HG03159 (cell line): Measurements from ENCODE around the gene TUBGCP3.

Source experiments
- ATAC-seq: cut with Tn5 transposase; IDR thresholded peaks from one replicate; pipeline ENCODE4 v1.9.1; 2021; ENCODE audit warnings: mild to moderate bottlenecking, moderate library complexity; ENCODE audit not compliant: unreplicated experiment

The TUBGCP3 gene

GRCh38 chr13:112456138-112457056 is 131.6 kb downstream of the TUBGCP3 start:
- ATAC-seq, result no peak

GRCh38 chr13:112455476-112456059 is 132.4 kb downstream of the TUBGCP3 start:
- ATAC-seq, result no peak

GRCh38 chr13:112454648-112455334 is 133.2 kb downstream of the TUBGCP3 start:
- no peak for ATAC-seq

GRCh38 chr13:112453874-112454647 is 133.9 kb downstream of the TUBGCP3 start:
- ATAC-seq, result no peak

- ATAC-seq, result no peak
These were observed 134.6 kb downstream of the TUBGCP3 start for GRCh38 chr13:112453207-112453829.

- no peak for ATAC-seq
These were observed 135.4 kb downstream of the TUBGCP3 start for GRCh38 chr13:112452380-112453206.

GRCh38 chr13:112451512-112452379 is 136.2 kb downstream of the TUBGCP3 start:
- ATAC-seq, result no peak

GRCh38 chr13:112450904-112451240 is 137.1 kb downstream of the TUBGCP3 start:
- ATAC-seq, result no peak

- ATAC-seq, result no peak
These were observed 137.6 kb downstream of the TUBGCP3 start for GRCh38 chr13:112450118-112450903.

GRCh38 chr13:112449545-112449930 is 138.4 kb downstream of the TUBGCP3 start:
- ATAC-seq, result no peak

GRCh38 chr13:112448621-112449544 is 139.1 kb downstream of the TUBGCP3 start:
- ATAC-seq, result no peak

- ATAC-seq, result no peak
These were observed 140.0 kb downstream of the TUBGCP3 start for GRCh38 chr13:112447761-112448603.

GRCh38 chr13:112447306-112447705 is 140.6 kb downstream of the TUBGCP3 start:
- no peak for ATAC-seq

GRCh38 chr13:112446867-112447266 is 141.1 kb downstream of the TUBGCP3 start:
- ATAC-seq, result no peak

- no peak for ATAC-seq
These were observed 141.5 kb downstream of the TUBGCP3 start for GRCh38 chr13:112446347-112446861.
